ENCODE data around the gene TAF4B. TPM values are rescaled to one million over a fixed set of nuclear protein-coding genes. Genes with fewer than 3 reads are reported as not detected.

Gene TAF4B
- total and polyA plus RNA-seq, 2 of the 8 experiments (the other 6 are each of a cell fraction or from before 2014, with no cell fraction given), result 9.3 to 19.8 TPM

DNA sequence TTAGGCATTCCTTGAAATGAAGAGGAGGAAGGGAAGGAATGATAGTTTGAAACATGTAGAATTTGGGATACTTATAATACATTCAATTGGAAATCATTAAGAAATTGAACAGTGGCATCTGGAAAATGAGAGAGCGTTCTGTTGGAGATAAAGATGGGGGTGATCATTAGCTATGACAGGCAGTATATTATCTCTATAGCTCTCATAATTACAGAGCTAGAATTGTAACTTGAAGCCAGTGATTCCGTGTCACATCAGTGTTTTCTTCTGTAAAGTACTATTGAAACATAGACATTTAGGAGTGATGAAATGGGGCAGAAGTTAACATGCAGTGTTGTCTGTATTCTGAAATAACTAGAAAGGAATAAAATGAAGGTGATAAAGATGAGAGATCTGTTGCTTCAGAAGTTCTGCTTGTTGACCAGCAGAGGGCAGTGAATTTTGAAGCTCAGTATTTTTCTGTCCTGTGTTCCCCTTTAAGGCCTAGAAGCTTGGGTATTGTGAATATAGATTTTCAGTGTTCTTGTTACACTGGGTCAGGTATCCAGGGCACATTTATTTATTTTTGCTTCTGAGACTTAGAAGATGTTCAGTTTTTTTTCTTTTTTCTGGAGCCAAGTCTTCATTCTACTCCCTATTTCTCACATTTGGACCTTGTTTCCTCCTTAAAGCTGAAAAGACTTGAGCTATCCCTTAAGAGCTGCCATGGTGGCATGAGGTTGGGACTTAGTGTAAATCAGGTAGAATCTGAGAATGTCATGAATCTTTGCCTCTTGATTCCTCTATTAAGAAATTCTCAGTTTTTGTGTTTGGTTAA, 157.4 kb downstream of the TAF4B start:
- H3K14ac ChIP-seq (ENCODE audit: insufficient read length), result no peak overlapping the region
- no peaks in the 10 kb centered on the region for H3K23me2 ChIP-seq (ENCODE audit: low read depth, low read length)
- H3K27me3 ChIP-seq (replicated peaks in 1 of 4; ENCODE audit: control insufficient read depth in 3 of 4, extremely low read depth in 1 of 4, insufficient read depth in 3 of 4, low read length in 3 of 4), result no peaks in the 10 kb centered on the region
- no peak overlapping the region for H3K56ac ChIP-seq (replicated peaks; ENCODE audit: insufficient read length, low read depth, low read length)
- no peak overlapping the region for H3K23ac ChIP-seq (ENCODE audit: insufficient read length)
- H4K91ac ChIP-seq (replicated peaks; ENCODE audit: insufficient read length, low read length), result no peak overlapping the region
- no peaks in the 10 kb centered on the region for H3K4me1 ChIP-seq (replicated peaks in 1 of 4; ENCODE audit: control insufficient read depth in 3 of 4, insufficient read depth in 4 of 4, low read length in 3 of 4)
- DNase-seq (ENCODE audit: low read depth in 1 of 2, low spot score in 2 of 2) (no peak), FAIRE-seq (peak; percentile 84)
- no peaks in the 10 kb centered on the region for H3K36me3 ChIP-seq (ENCODE audit: control insufficient read depth in 2 of 4, insufficient read depth in 4 of 4, low read length in 3 of 4)
- H2BK120ac ChIP-seq (replicated peaks; ENCODE audit: low read depth, low read length), result no peak overlapping the region
- no peak overlapping the region for H3K4me3 ChIP-seq (ENCODE audit: extremely low read depth in 1 of 4, insufficient read depth in 2 of 4, low read depth in 3 of 4, low read length in 4 of 4)
- no peak overlapping the region for H2AFZ ChIP-seq (ENCODE audit: low read length)
- H2BK20ac ChIP-seq (ENCODE audit: low read length), result no peak overlapping the region
- ChIA-PET POLR2A (ENCODE audit: partially characterized antibody) (no interaction called here), CTCF (ENCODE audit: partially characterized antibody) (interaction anchor here (0.6 to 3.4 kb wide), 52 partner anchors 9 to 599 kb away, joined by 3 to 40 read pairs (median 3); no protein-coding TSS in a partner anchor)
- H2BK12ac ChIP-seq (ENCODE audit: low read depth, low read length), result no peak overlapping the region
- H4K5ac ChIP-seq (ENCODE audit: insufficient read length, low read depth, low read length), result no peak overlapping the region
- H3K79me2 ChIP-seq (ENCODE audit: control insufficient read depth in 1 of 2, insufficient read depth in 2 of 2, low read length in 2 of 2), result no peaks in the 10 kb centered on the region
- no peaks in the 10 kb centered on the region for H3K79me1 ChIP-seq (ENCODE audit: low read depth, low read length)
- no peak overlapping the region for H3K9ac ChIP-seq (replicated peaks in 1 of 4; ENCODE audit: extremely low read depth in 1 of 4, low read depth in 3 of 4, low read length in 3 of 4)
- H3K4me2 ChIP-seq (ENCODE audit: insufficient read depth in 1 of 2, low read depth in 2 of 2, low read length in 2 of 2), result no peak overlapping the region
- no peak overlapping the region for H2BK5ac ChIP-seq (ENCODE audit: low read depth, low read length)
- H3K27ac ChIP-seq (ENCODE audit: low read depth, low read length), result no peak overlapping the region
- H4K20me1 ChIP-seq (replicated peaks in 1 of 2; ENCODE audit: control insufficient read depth in 1 of 2, insufficient read depth in 2 of 2, low read length in 2 of 2), result no peaks in the 10 kb centered on the region
- no peak overlapping the region for H2AK5ac ChIP-seq (ENCODE audit: low read depth, low read length)
- no peak overlapping the region for H3K18ac ChIP-seq (ENCODE audit: extremely low read depth, low read length)
- H4K8ac ChIP-seq (ENCODE audit: extremely low read depth, insufficient read depth, low read length), result no peak overlapping the region
- H3K4ac ChIP-seq (replicated peaks; ENCODE audit: insufficient read length, low read depth, low read length), result no peak overlapping the region
- H2BK15ac ChIP-seq (ENCODE audit: low read length), result no peak overlapping the region
- WGBS, 2 experiments (ENCODE audit: extremely low coverage in 1 of 2, insufficient coverage in 1 of 2, insufficient read length in 1 of 2, insufficient replicate concordance in 2 of 2, low coverage in 1 of 2, low lambda C conversion rate in 2 of 2, missing lambda C conversion rate in 1 of 2), result 37% methylated on average over 2 of the region's 2 CpGs; no CpG with 5 or more reads in 1 of the 2 experiments
- H3K9me3 ChIP-seq (ENCODE audit: insufficient read depth in 2 of 2, low read depth in 1 of 2, low read length in 1 of 2), result no peaks in the 10 kb centered on the region
- TF ChIP-seq POLR2AphosphoS5 (IDR thresholded peaks at IDR 0.05; ENCODE audit: low read depth, low read length), result no peak
- no peak for TF ChIP-seq GABPA (IDR thresholded peaks at IDR 0.05; ENCODE audit: borderline replicate concordance, insufficient read depth, low read length)
- no peak for TF ChIP-seq KDM1A (IDR thresholded peaks at IDR 0.05; ENCODE audit: borderline replicate concordance, low read length)
- no peak for TF ChIP-seq TBP (IDR thresholded peaks at IDR 0.05; ENCODE audit: low read depth, low read length)
- no peak for TF ChIP-seq KDM4A (IDR thresholded peaks at IDR 0.05; ENCODE audit: low read depth, low read length, severe bottlenecking)
- TF ChIP-seq, protein P1, sequence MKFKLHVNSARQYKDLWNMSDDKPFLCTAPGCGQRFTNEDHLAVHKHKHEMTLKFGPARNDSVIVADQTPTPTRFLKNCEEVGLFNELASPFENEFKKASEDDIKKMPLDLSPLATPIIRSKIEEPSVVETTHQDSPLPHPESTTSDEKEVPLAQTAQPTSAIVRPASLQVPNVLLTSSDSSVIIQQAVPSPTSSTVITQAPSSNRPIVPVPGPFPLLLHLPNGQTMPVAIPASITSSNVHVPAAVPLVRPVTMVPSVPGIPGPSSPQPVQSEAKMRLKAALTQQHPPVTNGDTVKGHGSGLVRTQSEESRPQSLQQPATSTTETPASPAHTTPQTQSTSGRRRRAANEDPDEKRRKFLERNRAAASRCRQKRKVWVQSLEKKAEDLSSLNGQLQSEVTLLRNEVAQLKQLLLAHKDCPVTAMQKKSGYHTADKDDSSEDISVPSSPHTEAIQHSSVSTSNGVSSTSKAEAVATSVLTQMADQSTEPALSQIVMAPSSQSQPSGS (IDR thresholded peaks at IDR 0.05; ENCODE audit: low read length), result no peak
- no peak for TF ChIP-seq RBBP5 (IDR thresholded peaks at IDR 0.05; ENCODE audit: borderline replicate concordance, low read depth, low read length)
- TF ChIP-seq, protein P2, sequence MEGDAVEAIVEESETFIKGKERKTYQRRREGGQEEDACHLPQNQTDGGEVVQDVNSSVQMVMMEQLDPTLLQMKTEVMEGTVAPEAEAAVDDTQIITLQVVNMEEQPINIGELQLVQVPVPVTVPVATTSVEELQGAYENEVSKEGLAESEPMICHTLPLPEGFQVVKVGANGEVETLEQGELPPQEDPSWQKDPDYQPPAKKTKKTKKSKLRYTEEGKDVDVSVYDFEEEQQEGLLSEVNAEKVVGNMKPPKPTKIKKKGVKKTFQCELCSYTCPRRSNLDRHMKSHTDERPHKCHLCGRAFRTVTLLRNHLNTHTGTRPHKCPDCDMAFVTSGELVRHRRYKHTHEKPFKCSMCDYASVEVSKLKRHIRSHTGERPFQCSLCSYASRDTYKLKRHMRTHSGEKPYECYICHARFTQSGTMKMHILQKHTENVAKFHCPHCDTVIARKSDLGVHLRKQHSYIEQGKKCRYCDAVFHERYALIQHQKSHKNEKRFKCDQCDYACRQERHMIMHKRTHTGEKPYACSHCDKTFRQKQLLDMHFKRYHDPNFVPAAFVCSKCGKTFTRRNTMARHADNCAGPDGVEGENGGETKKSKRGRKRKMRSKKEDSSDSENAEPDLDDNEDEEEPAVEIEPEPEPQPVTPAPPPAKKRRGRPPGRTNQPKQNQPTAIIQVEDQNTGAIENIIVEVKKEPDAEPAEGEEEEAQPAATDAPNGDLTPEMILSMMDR (IDR thresholded peaks at IDR 0.05; ENCODE audit: control extremely low read depth in 1 of 3, insufficient read depth in 1 of 3, low read depth in 1 of 3, low read length in 3 of 3), result peak in 2 of 3 experiments; percentile 51 to 67; a peak in 2 of 4 replicates
